ENCODE results near the gene KIAA1549. TPM values are rescaled to one million over a fixed set of nuclear protein-coding genes. Genes with fewer than 3 reads are reported as not detected.

KIAA1549 gene
- total RNA-seq, 4 donors from 2014 or later: 0.11 to 2.1 (median 0.28) TPM

GRCh38 chr7:138834583-138834982 lies 146.6 kb downstream of the KIAA1549 start:
- no peaks in the 10 kb centered on the region for H3K4me1 ChIP-seq
- WGBS, 2 donors: 82 to 90% methylated on average over 9 of the region's 9 CpGs
- DNase-seq: no peak
- H3K36me3 ChIP-seq: no peaks in the 10 kb centered on the region
- H3K27ac ChIP-seq: no peak overlapping the region
- no peak overlapping the region for H3K4me3 ChIP-seq
- no peaks in the 10 kb centered on the region for H3K9me3 ChIP-seq
- no peak for TF ChIP-seq POLR2A (IDR thresholded peaks at IDR 0.05)
- TF ChIP-seq CTCF (IDR thresholded peaks at IDR 0.05): no peak
- intact Hi-C loops (cut with DNase I): no loop called here
- no peaks in the 10 kb centered on the region for H3K27me3 ChIP-seq

- no peaks in the 10 kb centered on the region for H3K36me3 ChIP-seq
- WGBS, 2 donors: 48 to 64% methylated on average over 5 of the region's 5 CpGs
- no peak overlapping the region for H3K27ac ChIP-seq
- intact Hi-C loops (cut with DNase I): no loop called here
- TF ChIP-seq CTCF (IDR thresholded peaks at IDR 0.05): no peak
- TF ChIP-seq POLR2A (IDR thresholded peaks at IDR 0.05): no peak
- H3K4me3 ChIP-seq: no peak overlapping the region
- H3K27me3 ChIP-seq: no peaks in the 10 kb centered on the region
- H3K4me1 ChIP-seq: no peaks in the 10 kb centered on the region
- no peak for DNase-seq
- H3K9me3 ChIP-seq: no peaks in the 10 kb centered on the region
Observed at GRCh38 chr7:138833596-138833995, 147.6 kb downstream of the KIAA1549 start.

- Histone ChIP-seq H3K27me3 (no peaks in the 10 kb centered on the region), H3K9me3 (no peaks in the 10 kb centered on the region), H3K4me1 (no peaks in the 10 kb centered on the region), H3K36me3 (no peaks in the 10 kb centered on the region), H3K4me3 (no peak overlapping the region), H3K27ac (no peak overlapping the region)
- intact Hi-C loops (cut with DNase I): no loop called here
- DNase-seq: no peak
- no peak for TF ChIP-seq POLR2A (IDR thresholded peaks at IDR 0.05)
- no peak for TF ChIP-seq CTCF (IDR thresholded peaks at IDR 0.05)
- WGBS, 2 donors: 88 to 90% methylated on average over 9 to 10 of the region's 10 CpGs
Observed at GRCh38 chr7:138832966-138833365, 148.2 kb downstream of the KIAA1549 start.

GRCh38 chr7:138829335-138829734 lies 151.9 kb downstream of the KIAA1549 start:
- H3K9me3 ChIP-seq: no peaks in the 10 kb centered on the region
- intact Hi-C loops (cut with DNase I): no loop called here
- 91 to 93% methylated on average over 11 of the region's 11 CpGs for WGBS, 2 donors

GRCh38 chr7:138828302-138828701 lies 152.9 kb downstream of the KIAA1549 start:
- H3K9me3 ChIP-seq: no peaks in the 10 kb centered on the region
- WGBS, 2 donors: 39 to 42% methylated on average over 2 of the region's 2 CpGs

More at GRCh38 chr7:138829335-138829734, 151.9 kb downstream of the KIAA1549 start:
- TF ChIP-seq POLR2A (IDR thresholded peaks at IDR 0.05): no peak
- TF ChIP-seq CTCF (IDR thresholded peaks at IDR 0.05): no peak
- H3K27ac ChIP-seq: no peak overlapping the region
- H3K4me3 ChIP-seq: no peak overlapping the region
- H3K36me3 ChIP-seq: no peaks in the 10 kb centered on the region
- no peak for DNase-seq
- H3K27me3 ChIP-seq: no peaks in the 10 kb centered on the region
- no peaks in the 10 kb centered on the region for H3K4me1 ChIP-seq

More at GRCh38 chr7:138828302-138828701, 152.9 kb downstream of the KIAA1549 start:
- Histone ChIP-seq H3K36me3 (no peaks in the 10 kb centered on the region), H3K27ac (no peak overlapping the region), H3K4me3 (no peak overlapping the region), H3K4me1 (no peaks in the 10 kb centered on the region), H3K27me3 (no peaks in the 10 kb centered on the region)
- DNase-seq: no peak
- intact Hi-C loops (cut with DNase I): no loop called here
- no peak for TF ChIP-seq POLR2A (IDR thresholded peaks at IDR 0.05)
- TF ChIP-seq CTCF (IDR thresholded peaks at IDR 0.05): no peak
